HEK293 (cell line): ENCODE data around the gene PCBP3.

ENCODE experiments used
- CTCF ChIA-PET: fragments of 350-600 bp; formaldehyde crosslinking; extraction: SDS; loops from one replicate; lab custom pipeline; 2021; ENCODE audit warnings: antibody characterized with exemption; lab: Yijun Ruan, JAX
- POLR2A ChIA-PET: fragments of 300-600 bp; formaldehyde crosslinking; extraction: SDS; loops from one replicate; lab custom pipeline; 2020; ENCODE audit warnings: antibody characterized with exemption, inconsistent platforms; lab: Yijun Ruan, JAX
- H3K27ac ChIP-seq: fragments of 200-500 bp; sonication (Bioruptor generic); 2 replicates; pipeline ENCODE4 v1.5.1; 2014; ENCODE audit warnings: low read depth, low read length, control low read depth, inconsistent platforms; ENCODE audit errors: extremely low read depth
- H3K36me3 ChIP-seq, 2 experiments: fragments of 200-500 bp in 1 of 2; sonication (Bioruptor generic) in 1 of 2; 1 replicate in 1 of 2; 2 replicates in 1 of 2; pipeline ENCODE4 v1.5.1; 2014 to 2017; ENCODE audit warnings: inconsistent platforms in 2 of 2, low read length in 2 of 2; ENCODE audit not compliant: control insufficient read depth in 2 of 2, insufficient read depth in 1 of 2
- H3K4me1 ChIP-seq: fragments of 200-500 bp; sonication (Bioruptor generic); 2 replicates; pipeline ENCODE4 v1.5.1; 2014; ENCODE audit warnings: mild to moderate bottlenecking, low read length, inconsistent platforms; ENCODE audit not compliant: control insufficient read depth, insufficient read depth
- H3K4me3 ChIP-seq: 2 replicates; pipeline ENCODE4 v1.5.1; 2011; ENCODE audit warnings: low read depth, mild to moderate bottlenecking, control low read depth, low read length, moderate library complexity
- H3K9me3 ChIP-seq: fragments of 200-500 bp; sonication (Bioruptor generic); 2 replicates; pipeline ENCODE4 v1.5.1; 2014; ENCODE audit warnings: low read depth, low read length, inconsistent platforms; ENCODE audit not compliant: control insufficient read depth, insufficient read depth
- AEBP2 ChIP-seq: fragments of 450-650 bp; formaldehyde crosslinking; IDR thresholded peaks from 2 replicates; pipeline ENCODE4 v1.5.1; 2016; ENCODE audit warnings: missing biosample characterization, missing genetic modification characterization, borderline replicate concordance
- HIC1 ChIP-seq: fragments of 450-650 bp; formaldehyde crosslinking; IDR thresholded peaks from 2 replicates; pipeline ENCODE4 v1.5.1; 2016; ENCODE audit warnings: missing biosample characterization, missing genetic modification characterization
- HOXA7 ChIP-seq: sonication (generic); formaldehyde crosslinking; IDR thresholded peaks from 2 replicates; pipeline ENCODE4 v1.8.1; 2022; ENCODE audit warnings: missing genetic modification reagents, borderline replicate concordance
- PATZ1 ChIP-seq: fragments of 450-650 bp; formaldehyde crosslinking; IDR thresholded peaks from 2 replicates; pipeline ENCODE4 v1.5.1; 2016; ENCODE audit warnings: missing biosample characterization, missing genetic modification characterization
- RBAK ChIP-seq: fragments of 450-650 bp; formaldehyde crosslinking; IDR thresholded peaks from 2 replicates; pipeline ENCODE4 v1.5.1; 2016; ENCODE audit warnings: missing biosample characterization, missing genetic modification characterization
- REST ChIP-seq: fragments of 450-650 bp; formaldehyde crosslinking; IDR thresholded peaks from 2 replicates; pipeline ENCODE4 v1.5.1; 2016; ENCODE audit warnings: missing biosample characterization, missing genetic modification characterization
- SALL2 ChIP-seq: fragments of 450-650 bp; formaldehyde crosslinking; IDR thresholded peaks from 2 replicates; pipeline ENCODE4 v1.5.0; 2017; ENCODE audit warnings: missing biosample characterization, mild to moderate bottlenecking, missing genetic modification characterization, borderline replicate concordance
- SP2 ChIP-seq: fragments of 450-650 bp; formaldehyde crosslinking; IDR thresholded peaks from 2 replicates; pipeline ENCODE4 v1.5.1; 2016; ENCODE audit warnings: missing biosample characterization, missing genetic modification characterization
- SP3 ChIP-seq: fragments of 450-650 bp; formaldehyde crosslinking; IDR thresholded peaks from 2 replicates; pipeline ENCODE4 v1.5.1; 2016; ENCODE audit warnings: missing biosample characterization, missing genetic modification characterization
- TRIM28 ChIP-seq: IDR thresholded peaks from 2 replicates; pipeline ENCODE4 v1.6.1; 2011; ENCODE audit warnings: low read length, control low read depth, borderline replicate concordance
- ZBTB8A ChIP-seq: fragments of 450-650 bp; formaldehyde crosslinking; IDR thresholded peaks from 2 replicates; pipeline ENCODE4 v1.5.1; 2016; ENCODE audit warnings: missing biosample characterization, missing genetic modification characterization
- ZNF2 ChIP-seq: fragments of 450-650 bp; formaldehyde crosslinking; IDR thresholded peaks from 2 replicates; pipeline ENCODE4 v1.5.1; 2016; ENCODE audit warnings: missing biosample characterization, missing genetic modification characterization
- ZNF266 ChIP-seq: fragments of 450-650 bp; formaldehyde crosslinking; IDR thresholded peaks from 2 replicates; pipeline ENCODE4 v1.5.1; 2016; ENCODE audit warnings: missing biosample characterization, missing genetic modification characterization, low read depth
- ZNF341 ChIP-seq: fragments of 450-650 bp; formaldehyde crosslinking; IDR thresholded peaks from 2 replicates; pipeline ENCODE4; 2016; ENCODE audit warnings: low read depth, missing biosample characterization, missing genetic modification characterization
- ZNF433 ChIP-seq: fragments of 450-650 bp; formaldehyde crosslinking; IDR thresholded peaks from 2 replicates; pipeline ENCODE4 v1.5.1; 2016; ENCODE audit warnings: missing biosample characterization, missing genetic modification characterization, low read depth
- ZNF513 ChIP-seq: fragments of 450-650 bp; IDR thresholded peaks from 2 replicates; pipeline ENCODE4 v1.5.1; 2018; ENCODE audit warnings: missing biosample characterization, missing genetic modification characterization
- ZNF704 ChIP-seq: fragments of 450-650 bp; formaldehyde crosslinking; IDR thresholded peaks from 2 replicates; pipeline ENCODE4 v1.5.1; 2016; ENCODE audit warnings: missing biosample characterization, missing genetic modification characterization
- ZNF792 ChIP-seq: fragments of 450-650 bp; formaldehyde crosslinking; IDR thresholded peaks from 2 replicates; pipeline ENCODE4 v1.5.1; 2016; ENCODE audit warnings: missing biosample characterization, missing genetic modification characterization

The PCBP3 gene

GRCh38 chr21:45640888-45641479 is 2.5 kb upstream of the PCBP3 start (continued):
- TF ChIP-seq SP3 (tag by site-specific recombination) (no peak), ZNF433 (no peak), SP2 (tag by site-specific recombination) (peak; percentile 54), ZBTB8A (tag by site-specific recombination) (no peak), HIC1 (tag by site-specific recombination) (no peak), ZNF792 (no peak), HOXA7 (no peak)
- TF ChIP-seq, all 188 proteins: peak for 11

GRCh38 chr21:45641480-45642035 is 2.0 kb upstream of the PCBP3 start:
- POLR2A ChIA-PET = no interaction called here
- H3K9me3 ChIP-seq = no peaks in the 10 kb centered on the region
- no peaks in the 10 kb centered on the region for H3K36me3 ChIP-seq
- no peak overlapping the region for H3K4me3 ChIP-seq
- TF ChIP-seq AEBP2 (tag by site-specific recombination) (no peak), ZNF2 (tag by site-specific recombination) (no peak), REST (tag by site-specific recombination) (no peak)
- CTCF ChIA-PET = interaction anchor here (0.6 kb wide), 1 partner anchor 180 kb away, joined by 3 read pairs; no protein-coding TSS in a partner anchor
- no peak overlapping the region for H3K27ac ChIP-seq
- H3K4me1 ChIP-seq = peaks cover 11% of the 10 kb centered on the region; the same call in 1 of the 2 replicates

GRCh38 chr21:45642122-45642813 is 1.3 kb upstream of the PCBP3 start:
- Histone ChIP-seq H3K4me3 (no peak overlapping the region), H3K9me3 (no peaks in the 10 kb centered on the region), H3K4me1 (peaks cover 11% of the 10 kb centered on the region; the same call in 1 of the 2 replicates), H3K36me3 (no peaks in the 10 kb centered on the region), H3K27ac (no peak overlapping the region)
- POLR2A ChIA-PET = no interaction called here
- CTCF ChIA-PET = interaction anchor here (0.6 kb wide), 1 partner anchor 181 kb away, joined by 3 read pairs; no protein-coding TSS in a partner anchor
- TF ChIP-seq SALL2 (tag by site-specific recombination) (no peak), PATZ1 (no peak), ZNF513 (tag by site-specific recombination) (no peak), ZNF266 (no peak), ZNF704 (tag by site-specific recombination) (no peak), TRIM28 (no peak), RBAK (tag by site-specific recombination) (no peak), ZBTB8A (tag by site-specific recombination) (no peak), ZNF341 (tag by site-specific recombination) (no peak)
